HG02943 (cell line): Measurements from ENCODE around the gene MIXL1.
"Not testable (repeated sequence)": the region's sequence is repeated elsewhere in the genome, so short reads cannot be mapped to it uniquely, and the experiment has no call there.

Source experiments
- ATAC-seq: cut with Tn5 transposase; IDR thresholded peaks from one replicate; pipeline ENCODE4 v1.9.1; 2021; ENCODE audit warnings: mild to moderate bottlenecking, low read depth, moderate library complexity; ENCODE audit not compliant: unreplicated experiment

The MIXL1 gene

GRCh38 chr1:226212545-226212944 lies 10.9 kb upstream of the MIXL1 start:
- ATAC-seq, result no peak

- ATAC-seq, result no peak
These were observed 8.2 kb upstream of the MIXL1 start for GRCh38 chr1:226215239-226215638.

DNA sequence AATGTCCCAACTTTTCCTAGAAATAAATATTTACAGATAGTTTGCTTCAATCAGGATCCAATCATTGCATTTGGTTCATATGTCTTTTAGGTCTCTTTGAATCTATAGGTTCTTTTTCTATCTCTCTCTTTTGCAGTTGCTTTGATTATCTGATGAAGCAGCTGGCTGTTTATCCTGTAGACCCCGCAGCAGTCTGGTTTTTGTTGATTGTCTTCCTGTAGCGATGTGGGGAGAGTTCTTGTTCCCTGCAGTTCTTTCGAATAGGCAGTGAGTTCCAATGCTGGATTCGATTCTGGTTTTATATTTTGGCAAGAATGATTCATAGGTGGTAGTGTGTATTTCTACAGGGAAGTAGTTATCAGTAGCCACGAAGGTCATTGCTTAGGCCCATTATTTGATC lies 7.4 kb upstream of the MIXL1 start:
- ATAC-seq, result no peak

DNA sequence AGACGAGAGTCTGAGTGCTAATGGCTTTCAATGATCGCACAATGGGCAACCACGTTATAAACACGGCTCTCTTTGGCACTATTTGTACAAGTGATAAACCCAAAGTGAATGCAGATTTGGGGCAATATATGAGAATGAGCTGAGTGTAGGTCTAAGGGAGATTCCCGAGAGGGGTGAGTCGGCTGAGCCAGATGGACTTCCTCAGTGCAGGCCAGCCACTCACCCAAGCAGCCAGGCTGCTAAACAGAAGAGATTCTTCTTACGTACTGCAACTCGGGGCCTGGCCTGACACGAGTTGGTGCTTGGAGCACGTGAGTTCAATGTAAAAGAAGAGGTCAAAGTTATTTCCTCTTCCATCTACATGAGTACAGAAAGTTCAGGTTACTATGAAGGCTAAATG lies 6.2 kb upstream of the MIXL1 start:
- no peak for ATAC-seq

- no peak for ATAC-seq
These were observed 2.8 kb upstream of the MIXL1 start for GRCh38 chr1:226220473-226221189.

- ATAC-seq, result no peak
These were observed 778 bp upstream of the MIXL1 start for GRCh38 chr1:226222686-226223085.

DNA sequence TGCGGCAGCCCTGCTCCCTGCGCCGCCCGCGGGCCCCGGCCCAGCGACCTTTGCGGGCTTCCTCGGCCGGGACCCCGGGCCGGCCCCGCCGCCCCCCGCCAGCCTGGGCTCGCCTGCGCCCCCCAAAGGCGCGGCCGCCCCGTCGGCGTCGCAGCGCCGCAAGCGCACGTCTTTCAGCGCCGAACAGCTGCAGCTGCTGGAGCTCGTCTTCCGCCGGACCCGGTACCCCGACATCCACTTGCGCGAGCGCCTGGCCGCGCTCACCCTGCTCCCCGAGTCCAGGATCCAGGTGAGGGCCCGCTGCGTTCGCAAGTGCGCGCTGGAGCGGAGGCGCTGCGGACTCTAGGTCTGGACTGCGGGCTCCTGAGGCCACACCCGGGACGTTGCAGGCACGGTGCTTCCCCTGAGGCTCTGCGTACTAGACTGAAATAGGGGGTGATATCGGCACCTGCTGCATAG lies 351 bp downstream of the MIXL1 start:
- no peak for ATAC-seq

- no peak for ATAC-seq
These were observed 3.1 kb downstream of the MIXL1 start for GRCh38 chr1:226226601-226227000.

DNA sequence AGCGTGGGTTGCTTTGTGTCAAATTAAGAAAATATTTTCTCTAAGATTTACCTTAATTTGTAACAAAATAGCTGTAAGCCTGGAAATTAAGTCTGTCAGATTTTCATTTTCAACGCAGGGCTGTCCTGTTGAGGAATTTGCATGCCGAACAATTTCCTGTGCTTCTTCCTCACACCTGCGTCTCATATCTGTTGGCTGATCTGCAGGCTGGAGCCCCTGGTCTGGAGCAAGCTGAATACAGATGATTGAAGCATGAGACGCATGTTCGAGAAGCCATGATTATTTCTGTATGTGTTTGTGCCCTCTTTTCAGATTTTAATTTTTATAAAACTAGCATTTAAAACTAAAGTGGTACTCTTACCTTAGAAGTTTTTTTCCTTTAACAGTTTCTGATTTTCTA lies 9.8 kb downstream of the MIXL1 start:
- ATAC-seq, result no peak

DNA sequence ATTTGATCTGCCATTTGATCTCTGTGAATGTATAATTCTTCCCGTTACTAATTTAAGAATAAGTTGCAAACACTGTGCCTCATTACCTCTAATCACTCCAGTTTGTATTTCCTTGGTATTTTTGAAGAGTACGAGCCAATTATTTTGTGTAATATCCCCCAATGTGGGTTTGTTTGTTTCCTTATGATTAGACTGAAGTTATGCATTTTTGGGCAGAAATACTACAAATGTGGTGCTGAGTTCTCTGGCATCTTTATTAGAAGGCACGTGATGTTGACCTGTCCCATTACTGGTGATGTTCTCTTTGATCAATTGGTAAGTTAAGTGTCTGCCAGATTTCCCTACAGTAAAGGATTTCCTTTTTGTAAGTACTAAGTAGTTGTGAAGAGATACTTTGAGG lies 10.3 kb downstream of the MIXL1 start:
- ATAC-seq, result no peak

- ATAC-seq, result no peak
These were observed 13.4 kb downstream of the MIXL1 start for GRCh38 chr1:226236826-226237225.

DNA sequence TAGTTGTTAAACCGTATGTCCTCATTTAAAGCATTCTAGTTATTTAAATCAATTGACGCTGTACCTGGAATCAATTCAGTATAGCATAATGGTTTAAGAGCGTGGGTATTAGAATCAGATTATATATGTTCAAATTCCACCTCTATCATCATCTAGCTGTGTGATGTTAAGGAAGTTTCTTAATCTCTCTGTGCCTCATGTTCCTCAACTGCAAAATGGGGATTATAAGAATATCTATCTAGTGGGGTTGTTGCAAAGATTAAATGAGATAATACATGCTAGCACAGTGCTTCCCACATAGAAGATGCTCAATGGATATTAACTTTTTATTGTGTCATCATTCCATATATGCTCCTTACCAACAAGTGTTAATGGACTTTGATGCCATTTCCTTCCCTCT lies 16.0 kb downstream of the MIXL1 start:
- ATAC-seq, result no peak

DNA sequence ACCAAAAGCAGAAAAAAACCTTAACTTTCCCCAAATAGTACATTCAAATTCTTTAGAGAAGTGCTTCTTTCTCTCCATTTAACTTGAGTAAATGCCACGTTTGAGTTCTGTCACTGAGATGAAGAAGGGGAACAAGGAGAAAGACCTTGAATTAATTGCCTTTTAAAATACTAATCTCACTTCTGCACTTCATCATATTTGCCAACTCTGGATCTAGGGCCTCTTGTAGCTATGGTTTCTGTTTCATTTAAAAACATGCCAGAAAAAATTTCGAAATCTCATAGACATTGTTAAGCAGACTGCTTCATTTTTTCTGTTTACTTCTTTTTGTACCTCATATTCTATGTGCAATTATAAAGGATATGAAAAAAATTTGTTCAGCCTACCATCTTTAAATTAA lies 24.6 kb downstream of the MIXL1 start:
- ATAC-seq, result no peak

DNA sequence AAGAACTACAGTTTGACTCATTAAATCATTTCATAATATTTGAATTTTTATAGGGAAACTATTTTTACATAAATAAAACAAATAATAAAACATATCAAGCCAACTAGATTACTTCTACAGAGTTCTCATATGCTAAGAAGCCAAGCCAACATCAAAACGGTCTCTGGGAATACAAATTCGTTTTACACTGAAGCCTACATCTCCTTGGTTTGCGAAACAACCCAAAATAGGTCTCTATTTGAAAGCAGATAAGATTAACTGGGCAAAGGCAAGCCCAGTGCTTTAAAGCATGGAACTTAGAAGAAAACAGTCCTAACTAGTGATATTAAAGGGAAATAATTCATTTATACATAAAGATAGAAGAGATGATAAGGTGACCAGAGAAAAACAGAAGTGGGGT lies 25.3 kb downstream of the MIXL1 start:
- no peak for ATAC-seq

DNA sequence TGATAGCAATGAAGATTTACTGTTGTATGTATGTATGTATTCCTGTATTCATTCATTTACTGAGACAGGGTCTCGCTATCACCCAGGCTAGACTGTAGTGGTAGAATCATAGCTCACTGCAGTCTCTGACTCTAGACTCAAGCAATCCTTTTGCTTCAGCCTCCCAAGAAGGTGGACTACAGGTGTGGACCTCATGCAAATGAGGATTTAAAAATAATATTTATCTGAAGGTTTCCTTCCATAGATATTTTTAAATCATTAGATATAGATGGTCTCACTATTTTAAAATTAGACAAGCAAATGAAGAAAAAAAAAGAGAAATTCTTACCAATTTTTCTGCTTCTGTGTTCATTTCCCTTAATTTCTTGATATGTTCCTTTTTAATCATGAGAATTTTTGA lies 27.0 kb downstream of the MIXL1 start:
- no peak for ATAC-seq

DNA sequence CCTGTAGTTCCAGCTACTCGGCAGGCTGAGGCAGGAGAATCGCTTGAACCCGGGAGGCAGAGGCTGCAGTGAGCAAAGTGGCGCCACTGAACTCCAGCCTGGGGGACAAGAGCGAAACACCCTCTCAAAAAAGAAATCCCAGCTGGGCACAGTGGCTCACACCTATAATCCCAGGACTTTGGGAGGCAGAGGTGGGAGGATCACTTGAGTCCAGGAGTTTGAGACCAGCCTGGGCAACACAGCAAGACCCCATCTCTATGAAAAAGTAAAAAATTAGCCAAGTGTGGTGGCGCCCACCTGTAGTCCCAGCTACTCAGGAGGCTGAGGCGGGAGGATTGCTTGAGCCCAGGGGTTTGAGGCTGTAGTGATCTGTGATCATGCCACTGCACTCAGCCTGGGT lies 29.4 kb downstream of the MIXL1 start:
- ATAC-seq, result not testable (repeated sequence)

GRCh38 chr1:226253933-226254332 lies 30.5 kb downstream of the MIXL1 start:
- no peak for ATAC-seq

DNA sequence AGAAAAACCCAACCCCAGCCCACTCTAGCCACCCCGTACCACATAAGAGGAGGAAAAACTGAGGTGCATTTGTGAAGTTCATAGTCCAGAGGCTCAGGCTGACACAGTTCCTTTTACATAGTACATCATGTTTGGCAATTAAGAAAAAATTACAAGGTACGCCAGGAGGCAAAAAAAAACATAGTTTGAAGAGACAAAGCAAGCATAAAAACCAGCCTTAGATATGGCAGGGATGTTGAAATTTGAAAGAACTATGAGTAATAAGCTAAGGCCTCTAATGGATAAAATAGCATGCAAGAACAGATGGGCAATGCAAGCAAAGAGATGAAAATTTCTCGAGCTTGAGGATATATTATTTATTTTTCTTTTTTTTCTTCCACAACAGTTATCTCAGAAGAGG lies 31.9 kb downstream of the MIXL1 start:
- ATAC-seq, result no peak

- ATAC-seq, result no peak
These were observed 38.4 kb downstream of the MIXL1 start for GRCh38 chr1:226261818-226262217.

GRCh38 chr1:226268421-226269124 lies 45.1 kb downstream of the MIXL1 start:
- no peak for ATAC-seq

DNA sequence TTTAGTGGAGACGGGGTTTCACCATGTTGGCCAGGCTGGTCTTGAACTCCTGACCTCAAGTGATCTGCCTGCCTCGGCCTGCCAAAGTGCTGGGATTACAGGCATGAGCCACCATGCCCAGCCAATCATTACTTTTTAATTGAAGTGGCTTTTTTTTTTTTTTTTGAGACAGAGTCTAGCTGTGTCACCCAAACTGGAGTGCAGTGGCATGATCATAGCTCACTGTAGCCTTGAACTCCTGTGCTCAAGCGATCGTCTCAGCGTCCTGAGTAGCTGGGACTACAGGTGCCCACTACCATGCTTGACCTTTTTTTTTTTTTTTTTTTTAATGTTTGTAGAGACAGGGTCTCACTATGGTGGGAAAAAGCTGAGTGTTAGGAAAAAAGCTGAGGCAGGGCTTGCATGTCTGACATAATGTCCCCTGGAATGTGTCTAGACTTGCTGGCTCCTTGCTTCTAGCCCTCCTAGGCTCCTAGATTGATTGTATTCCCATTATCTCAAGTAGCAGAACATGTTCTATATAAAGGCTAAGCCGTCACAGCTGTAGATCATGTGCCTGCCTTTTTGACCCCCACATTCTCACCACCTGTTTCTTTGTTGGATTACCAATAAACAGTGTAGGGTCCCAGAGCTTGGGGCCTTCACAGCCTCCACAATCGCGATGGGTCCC lies 48.9 kb downstream of the MIXL1 start:
- not testable (repeated sequence) for ATAC-seq

DNA sequence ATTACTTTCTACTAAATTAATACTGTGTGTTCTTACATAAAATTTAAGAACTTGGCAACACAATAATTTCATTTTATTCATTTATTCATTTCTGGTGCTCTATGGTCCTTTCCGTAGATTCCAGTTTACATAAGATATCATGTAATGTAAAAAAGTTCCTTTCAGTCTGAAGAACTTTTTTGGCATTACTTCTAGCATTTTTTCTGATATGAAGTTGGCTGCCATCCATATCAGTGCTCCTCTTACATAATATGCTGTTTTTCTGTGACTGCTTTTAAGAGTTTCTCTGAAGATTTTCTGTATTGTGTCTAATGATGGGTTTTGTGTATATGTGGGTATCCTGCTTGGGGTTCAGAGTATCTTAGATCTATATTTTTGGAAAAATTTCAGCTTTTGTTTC lies 50.7 kb downstream of the MIXL1 start:
- no peak for ATAC-seq
